HFF-Myc (cell line): Measurements from ENCODE around the gene KLHL25.

Source experiments
- DNase-seq: peaks from one replicate; pipeline ENCODE4 v3.0.0-alpha.2; 2011; ENCODE audit warnings: low read depth; ENCODE audit errors: extremely low read depth
- H3K4me3 ChIP-seq: replicated peaks from 2 replicates; pipeline ENCODE4 v1.5.1; 2011; ENCODE audit warnings: low read depth, mild to moderate bottlenecking, control low read depth, low read length
- TF ChIP-seq, protein P1 (sequence below): IDR thresholded peaks from 2 replicates; pipeline ENCODE4 v1.5.1; 2012; ENCODE audit warnings: mild to moderate bottlenecking, low read depth, low read length, control low read depth; ENCODE audit errors: missing control alignments

KLHL25 gene

DNA sequence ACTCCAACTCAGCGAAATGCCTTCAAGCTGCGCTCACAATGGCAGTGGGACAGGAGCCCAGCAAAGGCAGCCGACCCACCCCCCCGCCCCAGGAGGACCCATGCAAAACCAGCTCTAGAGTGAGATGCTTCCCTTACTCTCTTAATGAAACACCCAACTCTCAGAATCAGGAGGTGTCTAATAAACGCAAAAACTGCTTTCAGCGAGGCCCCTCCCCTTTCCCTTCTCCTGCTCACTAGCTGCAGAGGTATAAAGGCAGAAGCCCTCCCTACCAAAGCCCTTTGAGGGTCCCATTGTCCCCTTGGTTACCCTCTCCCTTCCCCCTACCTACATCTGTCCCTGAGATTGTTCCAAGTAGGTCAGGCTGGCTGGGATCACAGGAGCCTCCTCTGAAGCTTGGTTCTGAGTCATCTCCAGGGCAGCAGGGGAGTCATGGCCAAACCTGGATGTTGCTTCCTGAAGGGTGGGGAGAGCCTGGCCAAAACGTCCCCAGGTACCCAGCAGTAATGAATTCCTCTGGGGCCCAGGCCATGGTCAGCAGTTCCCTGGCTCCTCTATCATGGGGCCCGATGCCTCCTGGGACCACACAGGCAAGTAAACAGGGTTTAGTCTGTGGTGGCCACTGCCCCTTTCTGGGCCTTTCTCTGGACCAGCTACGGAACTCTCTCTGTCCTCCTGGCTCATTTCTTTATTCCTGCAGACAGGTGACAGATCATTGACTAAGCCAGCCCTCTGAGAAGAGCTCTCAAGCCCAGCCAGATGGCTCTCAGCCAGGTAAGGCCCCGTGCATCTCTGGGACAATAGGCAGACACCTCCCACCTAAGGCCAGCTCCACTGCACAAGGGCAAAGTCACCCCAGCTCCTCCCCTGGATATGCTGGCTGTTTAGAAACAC is 8.6 kb downstream of the KLHL25 start:
- DNase-seq = no peak
- TF ChIP-seq, protein P1, sequence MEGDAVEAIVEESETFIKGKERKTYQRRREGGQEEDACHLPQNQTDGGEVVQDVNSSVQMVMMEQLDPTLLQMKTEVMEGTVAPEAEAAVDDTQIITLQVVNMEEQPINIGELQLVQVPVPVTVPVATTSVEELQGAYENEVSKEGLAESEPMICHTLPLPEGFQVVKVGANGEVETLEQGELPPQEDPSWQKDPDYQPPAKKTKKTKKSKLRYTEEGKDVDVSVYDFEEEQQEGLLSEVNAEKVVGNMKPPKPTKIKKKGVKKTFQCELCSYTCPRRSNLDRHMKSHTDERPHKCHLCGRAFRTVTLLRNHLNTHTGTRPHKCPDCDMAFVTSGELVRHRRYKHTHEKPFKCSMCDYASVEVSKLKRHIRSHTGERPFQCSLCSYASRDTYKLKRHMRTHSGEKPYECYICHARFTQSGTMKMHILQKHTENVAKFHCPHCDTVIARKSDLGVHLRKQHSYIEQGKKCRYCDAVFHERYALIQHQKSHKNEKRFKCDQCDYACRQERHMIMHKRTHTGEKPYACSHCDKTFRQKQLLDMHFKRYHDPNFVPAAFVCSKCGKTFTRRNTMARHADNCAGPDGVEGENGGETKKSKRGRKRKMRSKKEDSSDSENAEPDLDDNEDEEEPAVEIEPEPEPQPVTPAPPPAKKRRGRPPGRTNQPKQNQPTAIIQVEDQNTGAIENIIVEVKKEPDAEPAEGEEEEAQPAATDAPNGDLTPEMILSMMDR = no peak
- no peak overlapping the region for H3K4me3 ChIP-seq

DNA sequence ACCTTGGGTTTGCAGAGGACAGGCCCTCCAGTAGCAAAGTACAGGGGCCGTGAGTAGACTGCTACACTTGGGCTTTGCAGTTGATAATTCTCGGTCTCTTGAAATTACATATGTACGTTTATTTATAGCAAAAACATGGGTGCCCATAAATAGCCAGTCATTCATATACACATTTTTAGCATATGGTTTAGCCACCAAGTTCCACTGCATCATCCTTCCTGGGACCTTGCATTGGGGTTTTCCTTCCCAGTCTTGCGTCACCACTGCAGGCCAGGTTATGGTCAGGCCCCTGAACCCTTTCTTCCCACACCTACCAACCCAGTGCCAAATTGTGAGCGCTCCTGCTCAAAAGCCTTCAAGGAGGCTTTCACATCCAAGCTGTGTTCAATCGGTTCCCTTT is 12.7 kb downstream of the KLHL25 start:
- TF ChIP-seq, protein P1 = no peak
- no peak for DNase-seq
- H3K4me3 ChIP-seq = no peak overlapping the region

DNA sequence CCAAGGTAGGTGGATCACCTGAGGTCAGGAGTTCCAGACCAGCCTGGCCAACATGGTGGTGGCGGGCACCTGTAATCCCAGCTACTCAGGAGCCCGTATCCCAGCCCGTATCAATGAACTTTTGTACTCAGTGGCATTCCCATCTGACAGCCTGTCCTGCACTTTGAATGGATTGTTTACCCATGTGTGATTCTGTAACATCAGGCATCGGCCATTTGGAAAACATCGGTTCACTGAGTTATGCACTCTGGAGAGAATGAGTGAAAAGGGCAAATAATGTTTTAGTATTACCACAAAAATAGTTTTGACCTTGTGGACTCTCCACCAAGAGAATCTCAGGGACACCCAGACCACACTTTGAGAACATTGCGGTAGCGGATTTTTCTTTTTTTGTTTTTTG is 13.6 kb downstream of the KLHL25 start:
- TF ChIP-seq, protein P1 = no peak
- H3K4me3 ChIP-seq = no peak overlapping the region
- no peak for DNase-seq

DNA sequence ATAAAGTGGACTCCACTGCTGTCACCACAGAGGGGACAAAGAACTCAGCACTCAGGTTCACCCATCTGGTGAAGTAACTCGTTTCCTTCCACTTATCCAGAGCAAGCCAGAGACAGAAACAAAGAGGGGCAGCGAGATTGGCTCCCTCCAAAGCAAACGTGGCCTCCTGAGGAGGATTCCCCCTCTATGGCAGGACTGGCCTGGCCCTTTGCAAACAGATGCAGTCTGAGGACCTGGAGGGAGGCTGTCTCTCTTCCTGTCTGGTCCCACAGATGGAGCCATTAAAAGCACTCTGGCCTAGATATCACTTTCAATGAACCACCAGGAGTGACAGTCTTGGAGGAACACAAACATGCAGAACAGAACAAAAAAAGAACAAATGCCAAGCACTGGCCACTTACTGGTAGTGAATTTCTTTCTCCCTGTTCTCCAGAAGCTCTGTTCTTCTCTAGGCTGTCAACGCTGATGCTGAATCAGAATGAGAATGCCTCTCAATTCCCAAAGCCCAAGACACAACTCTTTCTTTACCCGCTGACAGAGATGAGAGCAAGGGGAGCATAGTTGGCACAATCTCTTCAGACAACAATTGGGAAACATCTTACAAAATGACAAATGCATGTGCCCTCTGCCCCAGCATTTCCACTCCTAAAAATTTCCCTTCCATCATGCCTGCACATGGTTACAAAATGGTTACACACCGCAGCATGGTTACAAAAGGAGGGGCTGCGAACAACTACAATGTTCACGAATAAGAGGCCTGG is 14.3 kb downstream of the KLHL25 start:
- DNase-seq = no peak
- H3K4me3 ChIP-seq = no peak overlapping the region
- TF ChIP-seq, protein P1 = no peak

DNA sequence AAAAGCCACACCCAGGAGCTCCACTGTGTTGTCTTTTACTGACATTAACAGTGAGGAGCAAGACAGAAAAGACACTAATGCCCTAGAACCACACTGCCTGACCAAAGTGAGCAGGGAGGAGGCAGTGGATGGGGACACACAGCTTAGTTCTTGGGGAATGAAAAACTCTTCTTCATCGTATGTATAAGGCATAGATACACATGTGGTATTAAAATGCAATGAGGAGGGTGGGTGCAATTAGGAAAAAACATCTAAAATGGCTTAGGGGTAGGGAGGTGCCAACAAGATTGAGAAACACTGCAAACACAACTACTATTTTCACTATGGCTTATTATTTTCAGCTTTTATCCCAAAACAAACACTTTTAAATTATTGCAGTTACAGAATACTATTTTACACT is 15.5 kb downstream of the KLHL25 start:
- no peak overlapping the region for H3K4me3 ChIP-seq
- DNase-seq = no peak
- TF ChIP-seq, protein P1 = no peak

DNA sequence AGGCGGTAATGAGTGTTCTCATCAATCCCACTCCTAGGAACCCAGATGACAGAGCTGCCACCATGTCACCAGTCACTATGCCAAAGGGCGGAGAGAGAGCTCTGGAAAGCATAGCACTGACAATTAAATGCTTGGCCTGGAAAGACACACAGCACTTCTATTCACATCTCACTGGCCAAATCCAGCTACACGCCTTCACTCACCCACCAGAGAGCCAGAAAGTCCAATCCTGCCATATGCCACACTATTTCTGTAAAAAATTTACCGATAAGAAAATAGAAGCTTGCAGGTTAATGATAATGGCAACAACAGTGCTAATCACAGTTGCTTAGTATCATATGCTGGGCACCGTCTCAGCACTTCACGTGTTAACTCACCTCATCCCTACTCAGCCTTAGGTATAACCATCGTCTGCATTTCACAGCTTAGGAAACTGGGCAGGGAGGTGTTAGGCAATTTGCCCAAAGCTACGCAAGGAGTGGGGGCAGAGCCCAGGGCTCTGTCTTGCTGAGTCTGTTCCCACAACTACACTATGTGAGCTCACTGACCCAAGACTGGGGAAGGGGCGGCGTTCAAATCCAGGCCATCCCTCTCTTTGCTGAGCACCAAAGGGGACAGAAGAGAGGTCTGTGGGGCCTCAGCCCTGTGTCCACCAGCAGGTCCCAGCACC is 16.5 kb downstream of the KLHL25 start:
- no peak overlapping the region for H3K4me3 ChIP-seq
- TF ChIP-seq, protein P1 = no peak
- no peak for DNase-seq
